GM19043 (cell line): ENCODE results near the gene PRPF6.
"Not testable (repeated sequence)": the region's sequence is repeated elsewhere in the genome, so short reads cannot be mapped to it uniquely, and the experiment has no call there.

ENCODE experiments used
- ATAC-seq: cut with Tn5 transposase; IDR thresholded peaks from one replicate; pipeline ENCODE4 v1.9.1; 2021; ENCODE audit warnings: low read depth; ENCODE audit not compliant: unreplicated experiment

The PRPF6 gene

DNA sequence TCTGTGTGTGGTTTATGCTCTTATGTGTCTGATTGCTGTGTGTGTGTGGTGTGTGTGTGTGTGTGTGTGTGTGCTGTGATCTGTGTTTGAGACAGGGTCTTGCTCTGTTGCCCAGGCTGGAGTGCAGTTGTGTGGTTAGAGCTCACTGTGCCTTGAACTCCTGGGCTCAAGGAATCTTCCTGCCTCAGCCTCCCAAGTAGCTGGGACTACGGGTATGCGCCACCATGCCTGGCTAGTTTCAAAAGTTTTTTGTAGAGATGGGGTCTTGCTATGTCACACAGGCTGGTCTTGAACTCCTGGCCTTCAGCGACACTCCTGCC, 7.8 kb upstream of the PRPF6 start:
- ATAC-seq: no peak

DNA sequence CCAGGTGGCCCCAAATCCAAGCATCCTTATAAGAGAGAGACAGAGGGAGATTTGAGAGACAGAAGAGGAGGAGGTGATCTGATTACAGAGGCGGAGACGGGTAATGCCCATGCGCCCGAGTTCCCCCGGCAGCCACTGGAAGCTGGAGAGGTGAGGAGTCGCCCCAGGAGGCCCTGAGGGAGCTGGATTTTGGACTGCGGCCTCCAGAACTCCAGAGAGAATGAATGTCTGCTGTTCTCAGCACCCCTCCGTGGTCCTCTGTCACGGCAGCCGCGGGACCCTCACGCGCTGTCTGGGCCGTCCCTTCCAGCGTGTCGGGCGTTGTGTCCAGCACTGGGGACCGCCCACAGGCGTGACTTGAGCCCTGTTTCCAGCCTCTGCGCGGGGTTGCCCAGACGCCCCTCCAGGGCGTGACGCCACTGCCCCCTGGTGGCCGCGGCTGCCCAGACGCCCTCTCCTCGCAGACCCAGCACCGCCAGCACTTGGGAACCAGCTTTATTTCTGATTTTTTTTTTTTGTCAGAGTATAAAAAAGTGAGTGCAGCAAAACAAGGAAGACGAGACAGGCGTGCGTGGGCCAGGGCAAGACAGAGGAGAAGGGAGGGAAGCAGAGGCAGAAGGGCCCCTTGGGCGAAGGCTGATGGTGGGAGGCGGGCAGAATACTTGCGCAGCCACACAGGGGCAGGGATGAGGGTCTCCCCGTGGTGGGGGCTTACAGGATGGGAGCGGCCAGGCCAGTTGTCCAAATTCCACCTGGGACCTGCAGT, 7.1 kb upstream of the PRPF6 start:
- ATAC-seq: no peak

DNA sequence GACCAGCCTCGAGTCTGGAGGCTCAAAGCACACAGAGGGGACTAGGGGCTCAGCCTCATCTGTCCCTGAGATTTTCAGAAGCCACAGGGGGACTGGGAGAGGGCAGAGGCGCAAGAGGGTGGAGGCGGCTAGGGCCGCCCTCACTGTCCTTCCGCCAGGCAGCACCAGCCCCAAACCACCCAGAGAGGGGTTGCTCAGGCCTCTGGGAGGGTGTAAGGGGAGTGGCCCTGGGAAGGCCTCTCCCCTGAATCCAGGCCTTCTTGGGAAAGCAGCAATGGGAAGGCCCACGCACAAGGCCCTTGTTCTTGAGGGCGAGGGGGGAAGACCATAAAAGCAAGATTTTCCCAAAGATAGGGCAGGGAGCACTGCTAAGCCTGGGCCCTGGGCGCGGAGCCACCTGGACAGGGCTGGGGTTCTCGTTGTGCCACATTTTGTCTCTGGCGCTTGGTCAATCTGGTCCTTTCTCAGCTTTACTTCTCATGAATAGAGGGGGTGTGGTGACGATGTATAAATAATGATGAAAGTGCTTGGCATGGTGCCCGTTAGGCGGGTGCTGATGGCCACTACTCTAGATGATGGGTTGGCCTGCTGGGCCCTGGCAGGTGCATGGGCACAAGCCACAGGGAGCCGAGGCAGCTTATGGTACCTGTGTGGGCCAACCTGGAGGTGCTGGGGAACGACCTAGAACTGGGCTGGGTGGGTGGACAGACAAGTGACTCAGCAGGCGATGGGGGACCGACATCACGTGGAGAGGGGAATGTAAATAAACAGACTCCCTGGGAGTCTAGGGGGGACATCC, 6.3 kb upstream of the PRPF6 start:
- no peak for ATAC-seq

GRCh38 chr20:63976511-63976910, 4.4 kb upstream of the PRPF6 start:
- not testable (repeated sequence) for ATAC-seq

DNA sequence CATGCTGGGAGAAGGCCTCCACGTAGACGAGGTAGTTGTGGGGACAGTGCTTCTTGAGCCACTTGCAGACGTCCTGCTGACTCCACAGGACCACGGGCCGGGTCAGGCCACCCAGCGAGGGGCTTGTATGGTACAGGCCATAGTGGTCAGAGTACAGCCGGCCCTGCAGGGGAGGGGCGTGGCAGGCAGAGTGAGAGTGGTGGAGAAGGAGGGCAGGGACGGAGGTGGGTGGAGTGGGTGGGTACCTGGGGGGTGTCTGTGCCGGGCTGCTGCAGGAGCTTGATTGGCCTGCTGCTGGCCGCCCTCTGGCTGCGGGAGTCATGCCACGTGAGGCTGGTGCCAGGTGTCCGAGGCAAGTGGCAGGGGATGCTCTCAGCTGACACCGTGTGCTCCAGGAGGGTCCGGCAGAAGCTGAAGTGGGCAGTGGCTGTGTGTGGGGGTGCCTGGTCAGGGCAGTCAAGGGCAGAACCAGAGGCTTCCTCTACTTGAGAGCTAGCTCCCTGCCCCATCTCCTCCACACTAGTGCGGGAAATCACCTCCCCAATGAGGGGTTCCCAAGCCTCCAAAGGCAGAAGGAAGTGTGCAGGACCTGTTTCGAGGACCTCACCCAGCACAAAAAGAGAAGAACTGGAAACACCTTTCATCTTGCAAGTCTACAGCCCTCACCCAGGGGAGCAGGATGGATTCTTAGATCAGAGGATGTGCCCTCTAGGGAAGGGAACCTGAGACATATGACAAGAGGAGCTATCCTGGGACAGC, 3.8 kb upstream of the PRPF6 start:
- no peak for ATAC-seq

DNA sequence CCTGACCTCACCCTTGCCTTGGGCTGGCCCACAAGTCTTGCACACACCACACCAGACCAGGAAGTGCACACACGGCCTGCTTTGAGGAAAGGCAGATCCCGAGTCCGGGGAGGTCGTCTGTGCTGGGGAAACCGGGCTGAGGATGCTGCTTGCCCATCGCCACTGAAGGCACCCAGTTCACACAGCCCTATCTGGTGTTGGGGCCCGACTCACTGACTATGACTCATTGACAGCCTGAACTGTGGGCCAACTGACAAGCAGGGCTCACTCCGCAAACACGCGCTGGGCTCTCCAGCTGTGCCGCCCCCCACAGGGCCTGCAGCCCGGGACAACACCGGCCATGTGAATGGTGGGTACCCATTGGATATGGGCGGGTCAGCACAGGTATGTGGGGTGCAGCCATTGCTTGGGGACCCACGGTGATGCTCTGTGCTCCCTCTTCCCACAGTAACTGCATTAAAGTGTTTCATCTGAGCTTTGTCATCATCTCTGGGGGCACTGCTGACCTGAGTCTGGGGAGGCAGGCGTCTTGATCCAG, 3.1 kb upstream of the PRPF6 start:
- no peak for ATAC-seq

GRCh38 chr20:63978319-63979228, 2.4 kb upstream of the PRPF6 start:
- no peak for ATAC-seq

DNA sequence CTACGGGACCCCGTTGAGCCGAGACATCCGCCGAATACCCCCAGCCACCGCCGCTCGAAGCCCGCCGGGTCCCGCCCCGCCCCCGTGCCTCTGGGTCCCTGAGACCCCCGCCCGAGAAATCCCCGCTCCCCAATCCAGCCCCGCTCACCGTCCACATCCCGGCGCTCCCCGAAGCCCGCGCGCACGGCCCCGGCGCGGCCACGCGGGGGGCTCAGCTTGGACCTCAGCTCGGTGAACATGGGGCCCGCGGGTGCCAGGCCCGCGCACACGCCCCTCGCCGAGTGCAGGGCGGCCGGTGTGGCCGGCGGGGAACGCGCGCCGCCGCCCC, 1.7 kb upstream of the PRPF6 start:
- ATAC-seq: no peak

- ATAC-seq: no peak
Observed at GRCh38 chr20:63979557-63980316, 1.2 kb upstream of the PRPF6 start, which contains the start of gene SAMD10. SAMD10 (minus strand) TSS chr20:63979642; CDS start chr20:63979467, 175 bp downstream.

DNA sequence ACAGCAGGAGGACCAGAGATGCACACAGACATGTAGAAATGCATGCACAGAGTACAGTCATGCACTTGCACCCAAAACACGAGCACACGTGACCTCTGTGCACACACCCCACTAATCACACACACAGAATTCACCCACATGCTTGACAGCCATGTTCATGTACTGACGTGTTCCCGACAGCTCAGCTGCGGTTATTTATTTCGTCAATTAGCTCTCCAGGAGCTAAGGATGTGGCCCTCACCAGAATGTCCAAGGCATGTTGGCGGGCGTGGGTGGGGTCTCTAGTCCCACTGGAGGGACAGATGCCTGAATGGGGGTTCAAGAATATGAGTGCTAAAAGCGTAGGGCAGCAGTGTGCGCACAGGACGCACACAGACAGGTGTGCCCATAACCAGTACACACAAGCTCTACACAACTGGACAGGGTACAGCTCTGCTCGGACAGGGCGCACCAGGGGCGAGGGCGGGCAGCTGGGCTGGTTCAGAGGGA, 571 bp upstream of the PRPF6 start:
- no peak for ATAC-seq

DNA sequence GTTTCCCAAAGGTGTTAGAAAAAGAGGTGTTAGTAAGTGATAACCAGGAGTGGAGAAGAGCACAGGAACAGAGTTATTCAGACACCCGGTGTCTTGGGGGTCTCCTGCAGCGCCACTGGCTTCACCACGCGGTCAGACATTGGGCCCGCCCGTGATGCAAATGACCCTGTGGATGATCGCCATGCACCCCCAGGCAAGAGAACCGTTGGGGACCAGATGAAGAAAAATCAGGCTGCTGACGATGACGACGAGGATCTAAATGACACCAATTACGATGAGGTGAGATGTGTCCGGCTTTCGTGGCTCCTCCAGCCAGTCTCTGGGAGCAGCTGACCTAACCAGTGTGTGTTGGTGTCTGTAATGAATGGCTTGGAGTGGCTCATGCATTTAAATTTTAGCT, 2.0 kb downstream of the PRPF6 start:
- ATAC-seq: no peak

GRCh38 chr20:64000906-64001305, 20.0 kb downstream of the PRPF6 start:
- ATAC-seq: no peak

DNA sequence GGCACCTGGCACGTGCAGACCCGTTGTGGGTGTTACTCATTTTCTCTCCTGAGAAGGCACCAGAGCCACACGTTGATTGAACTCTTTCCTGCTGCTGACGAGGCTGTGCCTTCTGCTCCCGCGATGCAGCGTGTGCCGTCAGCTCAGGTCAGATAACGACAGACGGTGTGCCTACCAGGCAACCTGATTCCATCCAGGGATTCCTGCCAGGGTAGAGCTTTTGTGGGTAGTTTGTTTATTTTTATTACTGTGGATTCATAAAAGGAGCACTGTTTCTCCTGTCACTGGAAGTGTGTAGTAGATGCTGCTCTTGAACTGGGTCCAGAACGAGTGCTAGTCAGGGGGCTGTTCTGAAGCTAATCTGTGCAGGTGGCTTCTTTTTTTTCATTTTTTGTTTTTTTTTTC, 20.7 kb downstream of the PRPF6 start:
- no peak for ATAC-seq

GRCh38 chr20:64003960-64004725, 23.2 kb downstream of the PRPF6 start:
- ATAC-seq: no peak

DNA sequence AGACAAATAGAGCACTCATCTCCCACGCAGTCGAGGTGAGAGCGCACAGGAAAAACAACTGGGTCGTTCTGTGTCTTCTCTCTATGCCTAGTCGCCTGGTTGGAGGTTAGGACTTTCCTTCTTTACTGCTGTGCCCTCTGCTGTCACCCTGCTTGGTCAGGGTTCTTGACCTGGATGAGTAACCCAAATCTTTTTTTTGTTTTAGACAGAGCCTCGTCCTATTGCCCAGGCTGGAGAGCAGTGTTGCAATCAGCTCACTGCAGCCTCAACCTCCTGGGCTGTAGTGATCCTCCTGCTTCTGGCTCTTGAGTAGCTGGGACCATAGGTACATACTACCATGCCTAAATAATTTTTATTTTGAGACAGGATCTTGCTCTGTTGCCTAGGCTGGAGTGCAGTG, 24.5 kb downstream of the PRPF6 start:
- ATAC-seq: no peak

- no peak for ATAC-seq
Observed at GRCh38 chr20:64006490-64006889, 25.6 kb downstream of the PRPF6 start.

DNA sequence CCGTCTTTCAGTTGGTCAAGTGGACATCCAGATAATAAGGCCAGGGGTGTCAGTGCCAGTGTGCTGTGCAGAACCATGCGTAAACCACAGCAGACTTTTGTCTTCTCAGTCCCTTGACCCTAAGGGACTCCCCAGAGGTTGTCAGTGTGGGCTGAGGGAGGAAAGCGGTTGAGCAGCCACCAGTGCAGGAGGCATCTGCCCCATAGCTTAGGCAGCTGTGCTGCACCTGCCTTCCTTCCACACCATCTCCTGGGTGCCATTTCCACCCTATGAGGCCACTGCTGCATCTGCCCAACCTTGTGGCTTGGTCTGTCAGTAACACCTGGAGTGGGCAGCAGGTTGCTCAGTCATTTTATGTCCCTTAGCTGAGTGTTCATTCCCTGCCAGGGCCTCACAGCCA, 26.0 kb downstream of the PRPF6 start:
- no peak for ATAC-seq

DNA sequence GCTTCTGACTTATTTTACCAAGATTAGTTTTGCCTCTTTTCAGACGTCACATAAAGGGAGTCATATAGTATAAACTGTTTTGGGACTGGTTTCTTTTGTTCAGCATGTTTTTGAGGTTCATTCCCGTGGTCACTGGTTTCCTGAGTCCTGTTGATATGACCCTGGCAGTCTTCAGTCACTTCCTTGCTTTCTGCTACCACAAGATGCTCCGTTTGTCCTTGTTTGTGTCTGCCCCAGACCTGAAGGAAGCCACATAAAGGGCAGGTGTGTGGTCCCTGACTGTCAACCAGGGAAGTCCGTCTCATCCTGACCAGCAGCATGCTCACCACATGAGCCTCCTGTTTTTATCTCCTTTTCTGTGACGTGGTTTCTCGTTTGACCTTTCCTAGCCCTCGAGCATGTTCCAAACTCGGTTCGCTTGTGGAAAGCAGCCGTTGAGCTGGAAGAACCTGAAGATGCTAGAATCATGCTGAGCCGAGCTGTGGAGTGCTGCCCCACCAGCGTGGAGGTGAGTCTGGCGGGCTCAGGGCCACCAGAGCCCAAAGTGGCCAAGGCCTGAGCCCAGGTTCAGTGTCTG, 29.0 kb downstream of the PRPF6 start:
- no peak for ATAC-seq
